Mesendoderm (in vitro differentiated cells): ENCODE results near the gene WNT9B.
"Not testable (repeated sequence)": the region's sequence is repeated elsewhere in the genome, so short reads cannot be mapped to it uniquely, and the experiment has no call there.

ENCODE experiments used
- DNase-seq: peaks from one replicate; pipeline ENCODE4 v3.0.0; 2013
- H2AK5ac ChIP-seq: 2 replicates; pipeline ENCODE4 v1.6.1; 2013; ENCODE audit warnings: low read length, inconsistent platforms
- H2BK120ac ChIP-seq: 2 replicates; pipeline ENCODE4 v1.6.1; 2013; ENCODE audit warnings: low read depth, mild to moderate bottlenecking, low read length, moderate library complexity, mixed read lengths
- H2BK15ac ChIP-seq: replicated peaks from 2 replicates; pipeline ENCODE4 v1.6.1; 2013; ENCODE audit warnings: low read depth, mild to moderate bottlenecking, moderate library complexity
- H2BK5ac ChIP-seq: 2 replicates; pipeline ENCODE4 v1.6.1; 2013; ENCODE audit warnings: low read length, inconsistent platforms
- H3K18ac ChIP-seq: 2 replicates; pipeline ENCODE4 v1.6.1; 2013; ENCODE audit warnings: mild to moderate bottlenecking, low read length, mixed read lengths
- H3K23ac ChIP-seq: one replicate; pipeline ENCODE4 v1.6.1; 2013; ENCODE audit warnings: low read length
- H3K27ac ChIP-seq: 2 replicates; pipeline ENCODE4 v1.5.1; 2013; ENCODE audit warnings: low read depth, mild to moderate bottlenecking, inconsistent platforms, low read length, moderate library complexity
- H3K27me3 ChIP-seq: 2 replicates; pipeline ENCODE4 v1.6.1; 2013; ENCODE audit warnings: low read length, control low read depth, mild to moderate bottlenecking, inconsistent platforms; ENCODE audit not compliant: insufficient read depth, poor library complexity
- H3K36me3 ChIP-seq: 2 replicates; pipeline ENCODE4 v1.6.1; 2013; ENCODE audit warnings: low read length, inconsistent platforms; ENCODE audit not compliant: control insufficient read depth, insufficient read depth
- H3K4ac ChIP-seq: one replicate; pipeline ENCODE4 v1.6.1; 2013; ENCODE audit warnings: low read depth, mild to moderate bottlenecking, low read length, moderate library complexity
- H3K4me1 ChIP-seq: 2 replicates; pipeline ENCODE4 v1.6.1; 2013; ENCODE audit warnings: low read depth, low read length, inconsistent platforms; ENCODE audit not compliant: control insufficient read depth
- H3K4me2 ChIP-seq: 2 replicates; pipeline ENCODE4 v1.6.1; 2013; ENCODE audit warnings: low read length
- H3K4me3 ChIP-seq: 2 replicates; pipeline ENCODE4 v1.5.1; 2013; ENCODE audit warnings: mild to moderate bottlenecking, low read length
- H3K56ac ChIP-seq: one replicate; pipeline ENCODE4 v1.6.1; 2013; ENCODE audit warnings: low read length
- H3K79me1 ChIP-seq: 2 replicates; pipeline ENCODE4 v1.6.1; 2013; ENCODE audit warnings: low read length, inconsistent platforms
- H3K79me2 ChIP-seq: 2 replicates; pipeline ENCODE4 v1.6.1; 2013; ENCODE audit warnings: mild to moderate bottlenecking, low read length; ENCODE audit not compliant: control insufficient read depth, insufficient read depth
- H3K9ac ChIP-seq: 2 replicates; pipeline ENCODE4 v1.6.1; 2013; ENCODE audit warnings: low read length, inconsistent platforms
- H4K5ac ChIP-seq: one replicate; pipeline ENCODE4 v1.6.1; 2013; ENCODE audit warnings: low read length
- H4K8ac ChIP-seq: one replicate; pipeline ENCODE4 v1.6.1; 2013; ENCODE audit warnings: low read depth, mild to moderate bottlenecking, control low read depth, low read length, moderate library complexity
- WGBS: extraction: QIAGEN DNeasy Blood & Tissue Kit; methylation state at CpG from one replicate; pipeline ENCODE4 v1.1.7; 2013; ENCODE audit warnings: low lambda C conversion rate, missing lambda C conversion rate; ENCODE audit not compliant: insufficient coverage; ENCODE audit errors: extremely low coverage; 5-methylcytosine and 5-hydroxymethylcytosine counted together

Gene WNT9B

DNA sequence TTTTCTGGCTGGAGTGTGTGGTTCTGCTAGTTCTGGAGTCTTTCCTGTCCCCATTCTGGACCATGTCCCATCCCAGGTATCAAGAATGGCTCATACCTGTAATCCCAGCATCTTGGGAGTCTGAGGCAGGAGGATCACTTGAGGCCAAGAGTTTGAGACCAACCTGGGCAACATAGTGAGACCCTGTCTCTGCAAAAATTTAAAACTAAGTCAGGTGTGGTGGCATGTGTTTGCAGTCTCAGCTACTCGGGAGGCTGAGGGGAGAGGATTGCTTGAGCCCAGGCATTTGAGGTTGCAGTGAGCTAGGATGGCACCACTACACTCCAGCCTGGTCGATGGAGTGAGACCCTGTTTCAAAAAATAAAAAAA lies 17.6 kb upstream of the WNT9B start:
- Histone ChIP-seq H3K36me3 (no peaks in the 10 kb centered on the region), H3K79me1 (no peaks in the 10 kb centered on the region), H2BK5ac (no peak overlapping the region), H4K8ac (no peak overlapping the region), H4K5ac (no peak overlapping the region), H3K23ac (no peak overlapping the region), H3K56ac (no peak overlapping the region), H3K79me2 (no peaks in the 10 kb centered on the region), H2BK120ac (no peak overlapping the region), H2AK5ac (no peak overlapping the region), H3K27me3 (no peaks in the 10 kb centered on the region), H3K27ac (no peak overlapping the region), H3K4ac (no peak overlapping the region), H3K9ac (no peak overlapping the region), H3K4me1 (peaks cover 13% of the 10 kb centered on the region), H3K18ac (peak overlapping the region; percentile 22), H2BK15ac (no peak overlapping the region), H3K4me3 (no peak overlapping the region), H3K4me2 (no peak overlapping the region)
- DNase-seq, result no peak
- WGBS, result no CpG with 5 or more reads among the region's 2 CpGs

GRCh38 chr17:46834846-46835245 lies 16.5 kb upstream of the WNT9B start:
- WGBS, result no CpG with 5 or more reads among the region's 3 CpGs
- H3K4me2 ChIP-seq, result no peak overlapping the region
- peaks cover 11% of the 10 kb centered on the region for H3K4me1 ChIP-seq
- H3K56ac ChIP-seq, result peak overlapping the region; percentile 44
- no peak overlapping the region for H3K27ac ChIP-seq
- no peak overlapping the region for H2BK5ac ChIP-seq
- no peaks in the 10 kb centered on the region for H3K27me3 ChIP-seq
- no peaks in the 10 kb centered on the region for H3K79me1 ChIP-seq
- H2BK120ac ChIP-seq, result no peak overlapping the region
- H2AK5ac ChIP-seq, result no peak overlapping the region
- peak overlapping the region; percentile 7 for H3K4ac ChIP-seq
- no peak overlapping the region for H3K4me3 ChIP-seq
- H3K79me2 ChIP-seq, result no peaks in the 10 kb centered on the region
- no peak overlapping the region for H2BK15ac ChIP-seq
- DNase-seq, result no peak
- H3K36me3 ChIP-seq, result no peaks in the 10 kb centered on the region
- no peak overlapping the region for H3K23ac ChIP-seq
- no peak overlapping the region for H4K5ac ChIP-seq
- no peak overlapping the region for H3K18ac ChIP-seq
- no peak overlapping the region for H4K8ac ChIP-seq
- H3K9ac ChIP-seq, result no peak overlapping the region

- Histone ChIP-seq H2BK15ac (no peak overlapping the region), H2BK5ac (no peak overlapping the region), H3K36me3 (no peaks in the 10 kb centered on the region), H3K4me3 (no peak overlapping the region), H3K9ac (no peak overlapping the region), H3K4me1 (peaks cover 10% of the 10 kb centered on the region), H3K79me1 (no peaks in the 10 kb centered on the region), H3K4me2 (no peak overlapping the region), H3K56ac (no peak overlapping the region), H3K23ac (no peak overlapping the region), H3K79me2 (no peaks in the 10 kb centered on the region), H3K4ac (no peak overlapping the region), H4K8ac (no peak overlapping the region), H3K27me3 (peaks cover 2% of the 10 kb centered on the region), H3K18ac (no peak overlapping the region), H4K5ac (no peak overlapping the region), H2BK120ac (no peak overlapping the region), H2AK5ac (no peak overlapping the region), H3K27ac (no peak overlapping the region)
- WGBS, result no CpG with 5 or more reads among the region's 2 CpGs
- no peak for DNase-seq
These were observed 14.9 kb upstream of the WNT9B start for GRCh38 chr17:46836500-46836899.

DNA sequence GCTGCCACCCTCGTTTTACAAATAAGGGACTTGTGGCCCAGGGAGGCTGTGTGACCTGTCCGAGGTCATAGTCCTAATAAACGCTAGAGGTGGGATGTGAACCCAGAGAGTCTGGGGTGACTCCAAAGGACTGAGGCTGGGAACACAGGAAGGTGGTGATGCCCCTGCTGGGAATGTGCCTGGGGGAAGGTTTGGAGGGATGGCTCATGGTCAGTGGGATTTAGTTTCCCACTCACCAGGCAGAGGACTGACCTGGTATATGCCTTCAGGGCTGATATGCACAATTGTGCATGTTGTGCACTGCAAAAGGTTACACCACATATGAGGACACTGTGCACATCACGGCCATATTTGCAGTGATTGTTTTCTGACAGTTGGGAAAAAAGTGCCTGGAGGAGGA lies 13.9 kb upstream of the WNT9B start:
- Histone ChIP-seq H3K27me3 (peaks cover 2% of the 10 kb centered on the region), H3K18ac (no peak overlapping the region), H3K9ac (no peak overlapping the region), H3K79me2 (no peaks in the 10 kb centered on the region), H3K56ac (peak overlapping the region; percentile 30), H3K4me1 (peaks cover 7% of the 10 kb centered on the region), H3K79me1 (no peaks in the 10 kb centered on the region), H3K4me2 (no peak overlapping the region), H3K27ac (no peak overlapping the region), H4K8ac (no peak overlapping the region), H2AK5ac (no peak overlapping the region), H2BK5ac (no peak overlapping the region), H3K23ac (no peak overlapping the region), H3K4me3 (no peak overlapping the region), H3K4ac (no peak overlapping the region), H2BK120ac (no peak overlapping the region), H4K5ac (no peak overlapping the region), H3K36me3 (no peaks in the 10 kb centered on the region), H2BK15ac (no peak overlapping the region)
- no peak for DNase-seq
- no CpG with 5 or more reads among the region's 4 CpGs for WGBS

DNA sequence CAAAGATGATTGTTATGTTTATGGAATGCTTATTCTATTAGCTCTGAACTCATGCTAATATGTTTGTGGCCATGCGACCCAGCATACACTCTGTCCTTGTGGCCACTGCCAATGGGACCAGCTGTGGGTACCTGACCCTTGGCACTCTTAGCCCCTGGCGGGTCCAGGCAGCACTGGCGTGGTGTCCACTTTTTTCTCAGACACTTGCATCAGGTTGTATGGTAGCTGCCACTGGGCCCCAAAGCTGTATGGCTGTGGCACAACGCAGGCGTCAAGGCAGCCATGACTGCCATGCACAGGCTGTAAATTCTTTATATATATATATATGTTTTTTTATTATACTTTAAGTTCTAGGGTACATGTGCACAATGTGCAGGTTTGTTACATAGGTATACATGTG lies 12.2 kb upstream of the WNT9B start:
- peaks cover 4% of the 10 kb centered on the region for H3K4me1 ChIP-seq
- no peak overlapping the region for H2BK120ac ChIP-seq
- H2BK15ac ChIP-seq, result no peak overlapping the region
- no peaks in the 10 kb centered on the region for H3K79me1 ChIP-seq
- no peak overlapping the region for H4K5ac ChIP-seq
- no peak overlapping the region for H3K27ac ChIP-seq
- H3K9ac ChIP-seq, result no peak overlapping the region
- H3K18ac ChIP-seq, result no peak overlapping the region
- DNase-seq, result no peak
- H3K4ac ChIP-seq, result no peak overlapping the region
- no peak overlapping the region for H3K4me3 ChIP-seq
- no peaks in the 10 kb centered on the region for H3K79me2 ChIP-seq
- no peak overlapping the region for H4K8ac ChIP-seq
- H2AK5ac ChIP-seq, result no peak overlapping the region
- no peak overlapping the region for H3K56ac ChIP-seq
- no peak overlapping the region for H3K4me2 ChIP-seq
- H3K23ac ChIP-seq, result no peak overlapping the region
- H3K27me3 ChIP-seq, result peaks cover 2% of the 10 kb centered on the region
- no peaks in the 10 kb centered on the region for H3K36me3 ChIP-seq
- no CpG with 5 or more reads among the region's 5 CpGs for WGBS
- H2BK5ac ChIP-seq, result no peak overlapping the region

- not testable (repeated sequence) for H2BK120ac ChIP-seq, H4K8ac ChIP-seq, H3K4ac ChIP-seq, H3K27ac ChIP-seq, H2AK5ac ChIP-seq, H3K9ac ChIP-seq, H3K56ac ChIP-seq, H3K18ac ChIP-seq, H3K79me2 ChIP-seq, H2BK15ac ChIP-seq, H3K79me1 ChIP-seq, H2BK5ac ChIP-seq, H3K23ac ChIP-seq, DNase-seq, H3K27me3 ChIP-seq, H3K36me3 ChIP-seq, H3K4me3 ChIP-seq, H3K4me1 ChIP-seq, H4K5ac ChIP-seq, H3K4me2 ChIP-seq
- no CpG with 5 or more reads among the region's 3 CpGs for WGBS
These were observed 10.8 kb upstream of the WNT9B start for GRCh38 chr17:46840596-46840995.
